ENCODE data around the gene NOS1AP.

Gene NOS1AP

GRCh38 chr1:162305969-162306368 is 236.5 kb downstream of the NOS1AP start:
- no peak for DNase-seq

- no peak for DNase-seq
These were observed 240.8 kb downstream of the NOS1AP start for GRCh38 chr1:162310337-162310736.

- no peak for DNase-seq
These were observed 244.7 kb downstream of the NOS1AP start for GRCh38 chr1:162314206-162314605.

- DNase-seq, result no peak
These were observed 246.2 kb downstream of the NOS1AP start for GRCh38 chr1:162315673-162316072.

- no peak for DNase-seq
These were observed 246.7 kb downstream of the NOS1AP start for GRCh38 chr1:162316187-162316586.

- DNase-seq, result no peak
These were observed 248.1 kb downstream of the NOS1AP start for GRCh38 chr1:162317621-162318020.

- no peak for DNase-seq
These were observed 250.1 kb downstream of the NOS1AP start for GRCh38 chr1:162319493-162320175.

- DNase-seq, result no peak
These were observed 252.4 kb downstream of the NOS1AP start for GRCh38 chr1:162321809-162322422.

- DNase-seq, result no peak
These were observed 253.5 kb downstream of the NOS1AP start for GRCh38 chr1:162323023-162323422.

GRCh38 chr1:162324396-162324795 is 254.9 kb downstream of the NOS1AP start:
- DNase-seq, result no peak

- DNase-seq, result no peak
These were observed 257.1 kb downstream of the NOS1AP start for GRCh38 chr1:162326559-162326958.

- DNase-seq, result no peak
These were observed 257.8 kb downstream of the NOS1AP start for GRCh38 chr1:162327144-162327787.

- DNase-seq, result no peak
These were observed 258.3 kb downstream of the NOS1AP start for GRCh38 chr1:162327788-162328165.

GRCh38 chr1:162328512-162328911 is 259.0 kb downstream of the NOS1AP start:
- no peak for DNase-seq

GRCh38 chr1:162329826-162330225 is 260.3 kb downstream of the NOS1AP start:
- no peak for DNase-seq

GRCh38 chr1:162333991-162334390 is 264.5 kb downstream of the NOS1AP start:
- no peak for DNase-seq

- DNase-seq, result no peak
These were observed 265.6 kb downstream of the NOS1AP start for GRCh38 chr1:162335126-162335525.

GRCh38 chr1:162336621-162337285 is 267.3 kb downstream of the NOS1AP start:
- DNase-seq, result no peak

- no peak for DNase-seq
These were observed 273.0 kb downstream of the NOS1AP start for GRCh38 chr1:162342452-162342983.

- DNase-seq, result no peak
These were observed 274.0 kb downstream of the NOS1AP start for GRCh38 chr1:162343470-162343869.

GRCh38 chr1:162347281-162347680 is 277.8 kb downstream of the NOS1AP start:
- no peak for DNase-seq

- DNase-seq, result no peak
These were observed 280.3 kb downstream of the NOS1AP start for GRCh38 chr1:162349635-162350330.
